ENCODE results near the gene AQP12A.
"Not testable (repeated sequence)": the region's sequence is repeated elsewhere in the genome, so short reads cannot be mapped to it uniquely, and the experiment has no call there.

AQP12A gene

DNA sequence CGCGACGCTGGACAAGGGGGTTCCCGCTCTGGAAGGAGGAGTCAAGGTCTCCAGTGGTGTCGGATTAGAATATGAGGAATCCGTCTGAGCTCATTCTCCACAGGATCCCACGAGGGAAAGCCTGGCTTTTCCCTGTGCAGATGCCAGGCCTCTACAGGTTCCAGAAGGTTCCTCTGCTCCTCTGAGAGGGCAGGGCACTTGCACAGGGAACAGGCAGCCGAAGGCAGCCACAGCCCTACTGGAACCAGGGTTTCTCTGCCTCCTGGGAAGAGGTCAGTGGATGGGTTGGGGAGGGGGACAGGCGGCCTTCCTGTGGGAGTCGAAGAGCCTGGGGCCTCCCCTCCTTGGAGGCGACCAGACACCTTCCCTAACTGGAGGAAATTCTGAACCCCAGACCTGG lies 1.7 kb upstream of the AQP12A start:
- DNase-seq = no peak

DNA sequence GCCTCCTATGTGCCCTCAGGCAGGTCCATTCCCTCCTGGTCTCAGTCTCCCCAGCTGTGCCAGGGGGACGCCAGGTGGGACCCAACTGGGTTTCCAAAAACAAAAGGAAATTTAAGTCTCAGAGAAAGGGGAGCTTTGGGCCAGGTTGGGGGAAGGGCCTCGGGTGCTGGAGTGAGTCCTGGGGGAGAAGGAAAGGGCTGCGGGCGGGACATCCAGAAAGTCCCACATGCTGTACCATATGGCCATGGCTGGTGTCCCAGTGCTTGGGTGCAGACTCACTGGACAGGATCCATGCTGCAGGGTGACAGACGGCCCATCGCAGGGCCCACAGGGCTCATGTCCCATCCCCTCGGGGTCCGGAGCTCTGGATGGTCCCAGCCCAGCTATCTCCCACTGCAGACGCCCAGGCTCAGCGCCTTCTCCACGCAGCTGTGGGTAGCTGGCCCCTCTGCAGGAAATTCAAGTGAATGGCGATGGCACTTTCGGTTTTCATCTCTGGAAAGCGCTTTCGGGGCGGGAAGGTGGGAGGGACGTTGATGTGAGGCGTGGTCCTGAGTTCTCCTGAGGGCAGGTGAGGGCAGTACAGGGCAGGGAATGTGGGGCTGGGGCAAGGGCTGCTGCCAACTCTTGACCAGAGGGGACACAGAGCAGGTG lies 1.1 kb upstream of the AQP12A start:
- not testable (repeated sequence) for DNase-seq

DNA sequence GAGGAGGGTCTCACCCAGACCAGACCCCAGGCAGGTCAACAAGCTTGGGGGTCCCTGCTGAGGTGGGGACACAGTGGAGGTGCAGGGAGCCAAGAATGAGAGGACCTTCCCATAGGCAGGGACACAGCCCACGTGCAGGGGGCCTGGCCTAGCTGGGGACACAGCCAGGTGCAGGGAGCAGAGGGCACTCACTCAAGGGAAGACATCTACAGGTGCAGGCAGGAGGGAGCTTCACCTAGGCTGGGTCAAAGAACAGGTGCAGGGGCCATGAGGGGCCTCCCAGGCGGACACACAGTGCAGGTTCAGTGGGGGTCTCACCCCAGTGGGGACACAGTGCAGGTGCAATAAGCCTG lies 615 bp upstream of the AQP12A start:
- DNase-seq = not testable (repeated sequence)

DNA sequence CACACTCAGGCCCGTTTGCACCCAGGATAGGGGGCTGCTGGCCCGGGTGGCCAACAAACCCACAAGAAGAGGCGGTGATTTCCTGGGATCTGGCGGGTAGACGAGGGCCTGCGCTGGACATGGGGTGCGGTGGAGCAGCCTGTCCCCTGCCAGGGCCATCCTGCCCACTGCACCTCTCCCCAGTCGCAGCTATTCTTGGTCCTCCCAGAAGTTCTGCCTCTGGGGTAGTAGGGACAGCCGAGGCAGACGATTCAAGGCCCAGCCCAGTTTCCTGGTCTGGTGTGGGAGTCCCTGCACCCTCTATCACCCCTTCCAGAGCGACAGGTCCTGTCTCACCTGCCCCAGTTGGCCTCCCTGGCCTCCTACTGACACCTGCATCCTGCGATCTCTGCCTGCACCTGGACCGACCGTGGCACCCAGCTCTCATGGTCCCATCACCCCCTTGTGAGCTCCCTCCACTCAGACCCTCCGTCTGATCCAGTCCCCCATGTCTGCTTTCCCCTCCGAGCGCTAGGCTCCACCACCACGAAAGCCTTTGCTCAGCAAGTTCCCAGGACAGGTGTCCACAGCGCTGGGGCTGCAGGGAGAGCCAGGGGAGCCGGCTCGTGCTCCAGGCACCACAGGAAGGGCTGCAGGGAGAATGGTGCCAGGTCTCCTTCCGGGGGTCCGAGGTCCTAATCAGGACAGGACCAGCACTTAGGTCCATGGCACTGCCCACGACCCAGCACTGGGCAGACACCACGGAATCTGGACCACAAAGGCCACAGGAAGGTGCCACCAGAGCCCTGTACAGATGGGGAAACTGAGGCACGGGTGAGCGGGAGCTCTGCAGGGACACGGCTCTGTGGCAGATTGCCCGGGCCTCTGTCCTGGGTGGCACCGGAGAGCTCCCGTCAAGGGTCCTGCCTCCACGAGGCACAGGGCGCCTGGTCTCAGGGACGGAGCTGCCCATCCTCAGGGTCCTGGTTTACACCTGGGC lies 1.2 kb downstream of the AQP12A start:
- not testable (repeated sequence) for DNase-seq

DNA sequence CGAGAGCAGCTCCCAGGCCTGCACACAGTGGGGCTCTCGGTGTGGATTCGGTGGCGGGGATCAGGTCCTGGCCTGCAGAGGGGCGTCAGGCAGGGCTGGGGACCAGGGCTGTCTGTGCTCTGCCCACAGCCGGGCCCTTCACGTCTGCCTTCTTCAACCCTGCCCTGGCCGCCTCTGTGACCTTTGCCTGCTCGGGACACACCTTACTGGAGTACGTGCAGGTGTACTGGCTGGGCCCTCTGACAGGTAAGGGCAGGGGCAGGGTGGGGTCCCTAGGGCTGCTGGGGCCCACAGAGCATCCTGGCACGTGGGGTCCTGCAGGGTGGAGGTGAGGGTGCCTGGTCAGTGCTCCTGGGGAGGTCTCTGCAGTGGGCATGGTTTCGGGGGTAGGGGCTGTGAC lies 2.6 kb downstream of the AQP12A start:
- DNase-seq = not testable (repeated sequence)

DNA sequence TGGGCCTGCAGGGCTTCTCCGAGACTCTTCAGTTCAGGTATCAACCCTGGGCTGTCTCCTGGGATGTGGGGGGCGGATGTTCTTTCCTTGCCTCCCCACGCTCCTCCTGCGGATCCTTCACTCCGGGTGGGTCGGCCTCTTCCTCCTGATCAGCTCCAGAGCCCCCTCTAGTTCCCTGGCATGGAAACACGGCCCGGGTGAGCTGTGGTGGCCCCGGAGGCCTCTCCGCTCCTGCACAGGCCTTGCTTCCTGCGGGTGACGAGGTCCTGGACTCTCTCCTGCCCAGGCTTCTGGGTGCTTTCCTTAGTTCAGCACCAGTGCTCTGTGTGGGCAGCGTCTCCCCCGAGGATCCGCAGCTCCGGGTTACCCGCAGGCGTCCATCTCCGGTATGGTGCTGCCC lies 3.9 kb downstream of the AQP12A start:
- not testable (repeated sequence) for DNase-seq

DNA sequence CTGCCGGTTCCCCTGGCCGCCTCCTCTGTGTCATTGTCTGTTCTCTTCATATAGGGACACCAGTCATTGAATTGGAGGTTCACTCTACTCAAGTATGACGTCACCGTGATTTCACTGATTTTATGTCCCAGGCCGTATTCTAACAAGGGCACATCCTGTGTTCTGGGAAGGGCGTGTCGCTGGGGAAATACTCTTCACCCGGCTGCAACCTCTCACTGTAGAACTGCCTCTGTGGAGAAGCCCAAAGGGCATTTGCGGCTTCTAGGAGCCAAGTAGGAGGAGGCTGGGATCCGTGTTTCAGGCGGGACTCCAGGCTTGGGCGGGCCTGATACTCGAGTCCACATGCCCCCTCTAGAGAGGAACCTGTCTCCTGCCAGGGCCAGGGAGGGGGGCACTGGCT lies 4.8 kb downstream of the AQP12A start:
- DNase-seq = not testable (repeated sequence)

DNA sequence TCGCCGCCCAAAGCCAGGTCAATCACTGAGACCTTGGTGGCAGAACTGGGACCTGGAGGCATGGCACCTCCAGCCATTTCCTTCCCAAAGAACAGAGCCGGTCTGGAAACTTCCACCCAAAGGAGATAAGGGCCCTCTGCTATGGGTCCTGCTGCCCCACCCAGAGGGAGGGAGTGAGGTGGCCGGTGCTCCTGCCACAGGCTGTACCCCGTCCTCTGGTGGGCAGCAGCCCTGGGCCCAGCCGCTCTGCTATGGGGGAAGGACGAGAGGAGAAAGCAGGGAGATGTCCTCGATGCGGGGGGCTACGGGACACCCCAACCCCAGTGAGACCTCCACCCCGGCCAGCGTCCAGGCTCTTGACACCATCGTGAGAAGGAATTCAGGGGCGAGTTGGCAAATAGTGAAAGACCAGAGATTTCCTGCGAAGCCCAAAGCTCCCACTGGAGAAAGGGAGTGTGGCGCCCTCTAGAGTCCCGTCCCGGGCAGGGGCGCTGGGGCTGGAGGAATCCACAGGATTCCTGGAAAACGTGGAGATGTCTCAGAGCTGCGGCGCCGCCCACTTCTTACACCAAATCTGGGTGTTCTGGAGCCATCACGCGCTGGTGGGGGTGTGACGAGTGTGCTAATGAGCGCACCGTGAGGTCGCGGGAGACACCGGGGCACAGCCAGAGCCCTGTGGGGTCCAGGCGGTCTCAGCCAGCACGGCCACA lies 7.3 kb downstream of the AQP12A start:
- not testable (repeated sequence) for DNase-seq

DNA sequence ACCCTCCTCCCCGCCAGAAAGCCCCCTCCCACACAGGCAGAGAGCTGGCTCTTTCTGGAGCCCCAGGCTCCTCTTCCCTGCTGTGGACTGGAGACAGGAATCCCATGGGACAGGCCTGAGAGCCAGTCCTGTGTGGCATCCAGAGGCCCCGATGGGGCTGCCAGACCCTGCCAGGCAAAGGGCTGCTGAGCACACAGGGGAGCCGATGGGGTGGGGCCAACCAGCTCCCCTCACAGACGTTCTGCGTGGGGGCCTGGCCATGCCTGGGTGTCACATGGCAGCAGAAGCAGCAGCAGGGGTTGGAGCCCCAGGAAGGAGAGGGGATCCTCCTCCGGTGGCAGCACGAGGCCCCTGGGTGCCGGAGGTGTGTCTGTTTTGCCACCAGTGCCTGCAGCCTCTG lies 8.2 kb downstream of the AQP12A start:
- not testable (repeated sequence) for DNase-seq

DNA sequence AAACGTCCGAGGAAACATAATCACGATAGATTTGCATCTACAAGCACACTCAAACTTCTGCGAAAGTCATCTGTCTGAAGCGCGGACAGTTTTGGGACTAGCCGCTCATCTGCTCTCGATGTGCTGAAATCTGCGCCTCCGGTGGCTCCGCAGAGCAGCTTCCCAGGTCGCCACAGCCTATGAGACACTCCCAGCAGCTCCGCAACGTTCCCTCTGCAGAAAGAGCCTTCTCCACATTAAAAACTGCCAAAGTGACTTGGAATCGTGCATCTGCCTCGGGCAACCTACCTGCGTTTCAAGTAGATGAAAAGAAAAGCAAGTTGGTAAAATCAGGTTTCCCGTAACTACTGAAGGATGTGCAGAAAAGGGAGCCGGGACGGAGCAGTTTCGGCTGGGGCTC lies 8.9 kb downstream of the AQP12A start:
- not testable (repeated sequence) for DNase-seq

DNA sequence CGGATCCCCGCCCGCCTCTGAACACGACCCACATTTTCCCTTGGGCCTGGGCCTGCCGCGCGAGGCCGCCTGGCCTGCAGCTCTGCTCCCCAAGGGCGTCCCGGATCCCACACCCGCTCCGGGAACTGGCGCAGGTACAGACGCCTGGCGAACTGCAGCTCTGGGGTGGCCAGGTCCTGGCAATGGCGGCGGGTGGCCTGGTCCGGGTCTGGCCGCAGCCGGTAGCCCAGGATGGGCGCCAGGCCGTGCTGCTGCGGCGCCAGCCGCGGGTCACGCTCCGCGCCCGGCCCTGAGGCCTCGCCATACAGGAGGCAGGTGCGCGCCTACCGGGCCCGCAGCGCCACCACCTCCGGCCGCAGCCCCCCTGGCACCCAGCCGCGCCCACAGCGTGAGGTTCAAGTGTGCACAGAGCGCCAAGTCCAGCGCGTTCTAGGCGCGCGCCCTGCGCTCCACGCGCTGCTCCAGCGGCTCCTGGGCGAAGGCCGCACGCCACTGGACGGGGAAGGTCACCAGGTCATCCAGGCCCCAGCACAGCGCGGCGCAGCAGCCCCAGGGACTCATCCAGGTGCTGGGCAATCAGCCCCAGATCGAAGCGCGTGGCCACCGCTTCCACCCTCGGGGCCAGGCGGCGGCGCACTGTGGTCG lies 9.5 kb downstream of the AQP12A start:
- DNase-seq = no peak

DNA sequence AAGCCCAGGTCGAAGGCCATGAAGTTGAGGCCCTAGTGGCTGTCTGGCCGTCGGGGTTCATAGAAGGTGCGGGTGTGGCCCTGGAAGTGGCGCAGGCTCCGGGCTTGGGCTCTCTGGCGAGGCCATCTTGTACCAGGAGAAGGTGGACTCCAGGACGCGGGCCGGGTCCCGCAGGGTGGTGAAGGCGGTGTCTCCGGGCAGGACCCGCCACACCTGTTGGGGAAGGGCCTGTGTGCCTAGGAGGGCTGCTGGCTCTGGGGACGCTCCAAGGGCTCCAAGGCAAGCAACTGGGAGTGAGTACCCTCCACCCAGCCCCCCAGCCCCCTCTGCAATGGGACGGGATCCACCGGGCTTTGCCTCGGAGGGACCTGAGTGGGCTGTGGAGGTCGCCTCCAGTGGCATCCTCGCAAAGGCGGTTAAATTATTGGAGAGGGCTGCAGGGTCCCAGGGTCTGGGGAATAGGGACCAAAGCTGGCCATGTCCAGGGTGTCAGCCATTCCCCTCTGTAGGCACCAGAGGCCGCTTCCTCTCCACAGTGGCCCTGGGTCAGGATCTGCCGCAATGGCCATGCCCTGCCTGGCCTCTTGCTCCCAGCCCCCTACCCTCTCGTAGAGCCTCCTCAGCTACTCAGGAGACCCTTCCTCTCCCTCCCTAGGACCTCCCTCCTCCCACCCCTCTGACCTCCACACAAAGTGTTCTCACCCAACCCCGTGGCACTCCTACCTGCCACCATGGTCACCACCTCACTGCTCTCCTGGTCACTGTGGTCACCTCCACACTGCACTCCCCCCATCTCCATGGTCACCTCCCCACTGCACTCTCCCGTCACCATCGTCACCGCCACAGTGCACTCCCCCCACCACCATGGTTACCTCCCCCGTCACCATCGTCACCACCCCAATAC lies 10.3 kb downstream of the AQP12A start:
- no peak for DNase-seq

DNA sequence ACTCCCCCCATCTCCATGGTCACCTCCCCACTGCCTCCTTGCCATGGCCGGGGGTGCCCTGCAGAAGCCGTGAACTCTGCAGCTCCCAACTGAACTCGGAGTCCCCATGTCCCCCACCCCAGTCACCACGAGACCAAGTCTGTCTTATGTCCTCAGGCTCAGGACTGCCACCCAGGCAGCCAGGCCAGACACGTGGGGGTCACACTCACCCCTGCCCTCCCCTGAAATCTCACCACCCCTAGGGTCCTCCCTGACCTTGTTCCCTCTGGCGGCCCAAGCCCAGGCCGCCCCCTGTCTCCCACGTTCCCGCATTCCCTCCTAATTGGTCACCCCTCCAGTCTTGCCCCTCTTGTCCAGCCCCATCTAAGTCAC lies 11.0 kb downstream of the AQP12A start:
- DNase-seq = no peak

DNA sequence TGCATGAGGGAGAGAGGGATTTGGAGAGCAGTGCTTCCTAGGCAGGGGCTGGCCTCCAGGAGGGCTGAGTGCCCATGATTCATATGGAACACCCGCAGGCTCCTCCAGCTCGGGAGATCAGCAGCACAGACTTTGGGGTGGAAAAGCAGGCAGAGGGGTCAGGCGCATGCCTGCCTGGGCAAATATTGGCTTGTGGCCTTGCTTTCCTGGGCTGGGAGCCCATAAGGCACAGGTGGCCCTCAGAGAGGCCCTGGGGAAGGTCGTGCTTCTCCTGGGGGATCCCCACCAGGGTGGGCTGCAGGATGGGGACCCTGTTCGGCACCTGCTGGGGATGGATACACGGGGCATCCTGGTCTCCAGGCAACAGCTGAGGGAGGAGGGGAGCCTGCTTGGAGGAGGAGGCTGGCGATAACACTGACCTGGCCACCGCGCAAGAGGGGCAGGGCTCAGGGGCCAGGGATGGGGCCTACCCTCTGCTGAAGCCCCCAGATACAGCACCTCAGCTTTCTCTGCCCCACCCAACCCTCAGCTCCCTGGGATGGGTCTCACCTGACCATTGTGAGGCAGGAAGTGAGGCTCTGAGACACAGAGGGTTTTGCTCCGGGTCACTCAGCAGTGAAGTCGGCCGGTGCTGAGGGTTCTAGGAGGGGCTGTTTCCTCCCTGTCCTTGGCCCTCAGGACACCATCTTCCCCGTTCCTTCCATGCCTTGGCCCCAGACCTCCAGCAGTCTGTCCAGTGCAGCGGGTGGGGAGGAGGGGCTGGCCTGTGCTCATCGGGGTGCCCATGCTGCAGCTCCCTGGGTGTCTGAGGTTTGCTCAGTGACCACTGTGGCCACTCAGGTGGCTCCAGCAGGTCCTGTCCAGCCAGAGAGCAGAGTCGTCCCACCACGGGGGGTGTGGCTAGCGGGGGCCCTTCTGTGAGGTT lies 12.0 kb downstream of the AQP12A start:
- no peak for DNase-seq

DNA sequence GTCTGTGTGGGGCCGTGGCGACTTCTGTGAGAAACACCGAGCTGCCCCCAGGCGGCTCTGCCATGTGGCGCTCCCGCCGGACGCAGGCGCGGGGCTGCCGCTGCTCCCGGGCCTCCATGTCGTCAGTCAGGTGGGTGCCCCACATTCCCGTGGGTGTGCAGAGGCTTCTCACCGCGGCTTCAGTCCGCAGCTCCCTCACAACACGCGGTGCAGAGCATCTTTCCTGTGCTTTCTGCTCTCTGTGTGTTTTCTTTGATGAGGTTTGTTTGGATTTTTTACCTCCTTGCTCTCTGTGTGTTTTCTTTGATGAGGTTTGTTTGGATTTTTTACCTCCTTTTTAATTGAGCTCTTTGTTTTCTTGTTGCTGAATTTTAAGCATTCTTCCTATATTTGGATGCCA lies 13.0 kb downstream of the AQP12A start:
- DNase-seq = no peak

DNA sequence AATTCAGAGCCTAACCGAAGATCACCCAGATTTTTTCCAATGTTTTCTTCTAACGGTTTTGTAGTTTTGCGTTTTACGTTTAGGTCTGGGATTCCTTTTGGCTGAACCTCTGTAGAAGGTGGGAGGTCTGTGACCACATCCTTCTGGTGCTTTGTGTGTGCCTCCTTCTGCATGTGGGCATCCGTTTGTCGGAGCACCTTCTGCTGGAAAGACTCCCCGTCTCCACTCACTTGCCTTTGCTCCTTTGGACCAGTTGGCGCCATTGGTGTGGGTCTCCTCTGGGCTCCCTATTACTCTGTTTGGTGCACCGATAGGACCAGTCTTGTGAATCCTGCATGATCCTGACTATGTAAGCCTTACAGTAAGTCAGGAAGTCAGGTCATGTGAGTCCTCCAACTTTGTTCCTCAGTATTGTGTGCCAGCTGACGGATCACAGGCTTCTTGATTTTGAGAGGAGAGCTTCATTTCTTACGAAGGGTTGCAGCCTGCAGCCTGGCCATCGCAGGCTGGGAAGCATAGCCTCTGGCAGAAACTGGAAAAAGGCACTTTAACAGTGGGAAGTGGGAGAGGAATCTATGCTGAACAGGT lies 13.6 kb downstream of the AQP12A start:
- no peak for DNase-seq

DNA sequence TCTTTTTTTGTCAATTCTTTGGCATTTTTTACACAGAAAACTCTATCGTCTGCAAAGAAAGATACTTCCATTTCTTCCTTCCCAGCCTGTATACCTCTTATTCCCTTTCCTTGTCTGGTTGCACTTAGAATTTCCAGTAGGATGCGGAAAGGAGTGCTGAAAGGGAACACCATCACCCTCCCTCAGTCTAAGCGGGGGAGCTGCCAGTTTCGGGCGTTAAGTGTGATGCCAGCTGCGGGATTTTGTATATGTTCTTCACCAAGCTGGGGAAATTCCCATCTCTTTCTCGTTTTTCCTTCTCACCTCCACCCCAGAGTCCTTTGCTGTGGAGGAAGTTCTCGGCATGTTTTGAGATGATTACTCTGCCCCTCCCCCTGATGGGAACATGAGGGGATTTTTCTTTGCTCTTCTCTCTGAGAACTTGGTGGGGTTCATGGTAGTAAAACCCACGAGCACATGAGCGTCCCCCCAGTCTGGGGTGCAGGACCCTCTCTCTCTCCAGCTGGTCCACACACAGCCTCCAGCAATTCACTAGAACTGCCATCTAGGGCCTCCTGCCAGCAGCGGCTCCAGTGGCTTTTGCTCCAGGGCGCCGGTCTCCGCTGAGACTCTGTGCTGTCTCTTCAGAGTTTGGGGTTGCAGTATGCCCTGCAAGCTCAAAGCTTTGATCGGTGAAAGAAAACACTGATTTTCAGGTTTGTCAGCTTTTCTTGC lies 15.5 kb downstream of the AQP12A start:
- no peak for DNase-seq

DNA sequence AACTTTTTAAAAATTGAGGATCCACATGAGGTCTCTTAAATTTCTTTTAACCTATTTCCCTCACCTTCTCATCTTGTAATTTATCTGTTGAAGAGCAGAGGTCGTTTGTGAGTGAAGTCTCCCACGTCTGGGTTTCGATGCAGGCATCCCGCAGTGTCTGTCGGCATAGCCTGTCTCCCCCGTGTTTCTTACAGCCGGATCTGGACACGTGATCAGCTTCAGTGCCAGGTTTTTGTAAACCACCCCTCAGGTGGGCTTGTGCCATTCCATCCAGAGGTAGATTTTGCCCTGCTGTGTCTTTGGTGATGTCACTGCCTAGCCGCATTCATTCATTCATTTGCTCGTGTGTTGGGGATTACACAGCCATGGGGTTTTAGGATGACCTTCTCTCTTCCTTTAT lies 16.2 kb downstream of the AQP12A start:
- no peak for DNase-seq

DNA sequence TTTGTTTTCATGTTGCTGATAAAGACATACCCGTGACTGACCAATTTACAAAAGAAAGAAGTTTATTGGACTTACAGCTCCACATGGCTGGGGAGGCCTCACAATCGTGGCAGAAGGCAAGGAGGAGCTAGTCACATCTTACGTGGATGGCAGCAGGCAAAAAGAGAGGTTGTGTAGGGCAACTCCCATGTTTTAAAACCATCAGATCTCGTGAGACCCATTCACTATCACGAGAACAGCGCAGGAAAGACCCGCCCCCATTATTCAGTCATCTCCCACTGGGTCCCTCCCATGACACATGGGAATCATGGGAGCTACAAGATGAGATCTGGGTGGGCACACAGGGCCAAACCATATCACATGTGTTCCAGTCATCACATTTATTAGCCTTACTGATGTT lies 16.8 kb downstream of the AQP12A start:
- no peak for DNase-seq

DNA sequence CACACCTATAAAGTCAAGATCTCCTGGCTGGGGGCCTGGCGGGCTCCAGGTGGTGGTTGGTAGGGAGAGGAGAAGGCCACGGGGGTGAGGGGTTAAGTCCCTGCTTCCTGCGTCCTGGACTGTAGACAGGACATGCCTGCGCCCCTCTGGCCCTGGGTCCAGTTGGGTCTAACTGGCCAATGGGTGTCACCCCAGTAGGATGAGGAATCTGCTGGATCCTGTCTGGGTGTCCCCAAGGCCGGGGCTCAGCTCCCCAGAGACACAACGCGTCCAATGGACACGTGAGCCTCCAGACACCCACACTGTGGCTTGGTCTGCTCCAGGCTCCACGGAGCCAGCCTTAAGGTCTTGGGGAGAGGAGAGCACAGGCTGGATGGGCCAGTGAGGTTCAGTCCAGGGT lies 19.6 kb downstream of the AQP12A start:
- no peak for DNase-seq
